ENCODE measurements around the gene APOBEC3B.
"Not testable (repeated sequence)": the region's sequence is repeated elsewhere in the genome, so short reads cannot be mapped to it uniquely, and the experiment has no call there.

The APOBEC3B gene

DNA sequence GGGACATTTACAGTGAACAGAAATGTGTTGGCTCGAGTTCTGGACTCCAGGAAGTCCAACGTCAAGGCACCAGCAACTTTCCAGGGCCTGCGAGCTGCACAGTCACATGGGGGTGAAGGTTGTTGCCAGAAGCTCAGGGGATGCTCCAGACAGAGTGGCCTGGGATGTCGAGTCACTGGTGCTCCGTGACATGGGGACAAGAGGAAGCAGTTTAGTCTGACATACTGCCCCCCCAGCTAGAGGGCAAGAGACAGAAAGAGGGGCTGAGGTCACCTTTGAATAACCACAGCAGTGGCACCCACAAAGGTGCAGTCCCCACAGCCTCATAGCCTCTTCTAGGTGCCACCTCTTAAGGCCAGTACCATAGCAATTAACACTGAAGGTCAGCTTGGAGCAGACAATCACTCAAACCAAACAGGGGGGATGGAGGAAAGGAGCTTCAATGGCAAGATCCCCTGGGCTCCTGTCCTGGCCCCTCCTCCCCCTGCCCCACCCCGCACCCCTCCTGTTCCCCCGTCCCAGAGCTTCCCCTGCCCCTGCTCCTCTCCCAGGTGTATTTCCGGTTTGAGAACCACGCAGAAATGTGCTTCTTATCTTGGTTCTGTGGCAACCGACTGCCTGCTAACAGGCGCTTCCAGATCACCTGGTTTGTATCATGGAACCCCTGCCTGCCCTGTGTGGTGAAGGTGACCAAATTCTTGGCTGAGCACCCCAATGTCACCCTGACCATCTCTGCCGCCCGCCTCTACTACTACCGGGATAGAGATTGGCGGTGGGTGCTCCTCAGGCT lies 42.6 kb downstream of the APOBEC3B start:
- in situ Hi-C loops (cut with MboI; ENCODE audit: low sequenced_read_pairs) = loop anchor here (25.0 kb wide), 1 partner anchor 288 kb away; the partner anchor contains the start of gene RPL3

DNA sequence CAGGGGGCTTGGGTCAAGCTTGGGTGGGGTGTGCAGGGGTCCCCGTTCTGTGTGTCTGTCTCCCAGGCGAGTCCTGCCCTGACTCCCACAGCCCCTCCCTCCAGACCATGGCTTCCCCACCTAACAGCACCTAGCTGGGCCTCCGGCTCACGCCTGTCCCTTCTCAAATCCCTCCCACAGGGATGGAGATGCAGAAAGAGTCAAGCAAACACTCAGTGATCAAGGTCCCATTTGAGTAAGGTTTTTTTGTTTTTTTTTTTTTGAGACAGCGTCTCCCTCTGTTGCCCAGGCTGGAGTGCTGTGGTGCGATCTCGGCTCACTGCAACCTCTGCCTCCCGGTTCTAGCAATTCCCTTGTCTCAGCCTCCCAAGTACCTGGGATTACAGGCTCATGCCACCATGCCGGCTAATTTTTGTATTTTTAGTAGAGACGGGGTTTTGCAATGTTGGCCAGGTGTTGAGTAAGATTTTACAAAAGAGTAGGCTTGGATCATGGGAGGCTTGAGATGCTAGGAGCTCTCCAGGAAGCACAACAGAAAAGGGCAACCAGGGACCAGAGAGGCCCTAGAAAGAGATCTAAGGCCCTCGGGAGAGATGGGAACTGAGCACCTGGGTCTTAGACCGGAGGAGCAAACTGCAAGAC lies 44.5 kb downstream of the APOBEC3B start:
- in situ Hi-C loops (cut with MboI; ENCODE audit: low sequenced_read_pairs) = no loop called here

DNA sequence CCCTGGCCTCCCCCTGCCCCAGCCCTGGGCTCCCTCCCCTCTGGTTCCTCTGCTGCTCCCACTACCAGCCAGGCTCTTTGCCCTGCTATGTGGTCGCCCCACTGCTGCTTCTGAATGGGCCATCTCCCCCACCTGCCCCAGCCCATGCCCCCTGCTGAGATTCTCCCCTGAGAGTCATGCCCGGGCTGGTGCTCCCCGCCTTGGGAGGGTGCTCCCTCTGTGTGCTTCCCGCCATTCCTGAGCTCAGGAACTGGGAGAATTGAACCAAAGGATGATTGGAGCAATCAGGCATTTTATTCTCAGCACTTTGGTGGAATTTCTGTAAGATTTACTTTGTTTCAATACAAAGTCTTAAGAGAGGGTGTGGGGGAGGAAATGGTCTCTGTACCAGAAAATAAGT lies 45.6 kb downstream of the APOBEC3B start:
- in situ Hi-C loops (cut with MboI; ENCODE audit: low sequenced_read_pairs) = no loop called here

DNA sequence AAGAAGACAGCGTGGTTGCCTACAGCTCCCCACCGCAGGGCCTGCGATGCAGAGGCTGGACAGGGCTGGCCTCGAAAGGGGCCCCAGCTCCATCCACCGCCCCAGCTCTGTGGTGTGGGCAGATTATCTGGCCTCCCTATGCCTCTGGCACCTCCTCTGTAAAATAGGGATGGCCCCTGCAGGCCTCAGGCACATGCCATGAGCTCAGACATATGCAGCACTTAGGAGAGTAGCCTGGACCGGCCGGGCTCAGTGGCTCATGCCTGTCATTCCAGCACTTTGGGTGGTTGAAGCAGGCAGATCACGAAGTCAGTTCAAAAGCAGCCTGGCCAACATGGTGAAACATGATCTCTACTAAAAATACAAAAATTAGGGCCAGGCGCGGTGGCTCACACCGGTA lies 46.1 kb downstream of the APOBEC3B start:
- in situ Hi-C loops (cut with MboI; ENCODE audit: low sequenced_read_pairs) = no loop called here

DNA sequence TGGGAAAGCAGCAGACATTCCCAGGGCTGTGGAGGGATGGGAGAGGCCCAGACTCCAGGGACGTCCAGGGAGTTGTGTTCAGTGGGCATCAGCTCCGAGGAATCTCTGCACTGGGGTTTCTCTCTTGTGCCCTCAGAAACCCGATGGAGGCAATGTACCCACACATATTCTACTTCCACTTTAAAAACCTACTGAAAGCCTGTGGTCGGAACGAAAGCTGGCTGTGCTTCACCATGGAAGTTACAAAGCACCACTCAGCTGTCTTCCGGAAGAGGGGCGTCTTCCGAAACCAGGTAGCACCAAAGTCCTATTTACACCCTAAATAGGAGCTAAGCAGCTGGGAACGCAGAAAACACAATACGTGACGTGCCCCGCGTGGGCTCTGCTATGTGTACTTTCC lies 47.1 kb downstream of the APOBEC3B start:
- in situ Hi-C loops (cut with MboI; ENCODE audit: low sequenced_read_pairs) = no loop called here

DNA sequence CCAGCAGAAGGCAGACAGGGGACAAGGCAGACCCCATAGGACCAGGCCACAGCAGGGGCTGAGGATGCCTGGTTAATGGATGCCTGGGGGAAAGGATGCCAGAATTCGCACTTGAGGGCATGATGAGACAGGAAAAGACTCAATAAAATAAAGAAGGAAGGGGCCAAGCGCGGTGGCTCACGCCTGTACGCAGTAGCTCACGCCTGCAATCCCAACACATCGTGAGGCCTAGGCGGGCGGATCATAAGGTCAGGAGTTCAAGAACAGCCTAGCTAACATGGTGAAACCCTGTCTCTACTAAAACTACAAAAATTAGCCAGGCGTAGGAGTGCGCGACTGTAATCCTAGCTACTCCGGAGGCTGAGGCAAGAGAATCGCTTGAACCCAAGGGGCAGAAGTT lies 48.6 kb downstream of the APOBEC3B start:
- in situ Hi-C loops (cut with MboI; ENCODE audit: low sequenced_read_pairs) = no loop called here

DNA sequence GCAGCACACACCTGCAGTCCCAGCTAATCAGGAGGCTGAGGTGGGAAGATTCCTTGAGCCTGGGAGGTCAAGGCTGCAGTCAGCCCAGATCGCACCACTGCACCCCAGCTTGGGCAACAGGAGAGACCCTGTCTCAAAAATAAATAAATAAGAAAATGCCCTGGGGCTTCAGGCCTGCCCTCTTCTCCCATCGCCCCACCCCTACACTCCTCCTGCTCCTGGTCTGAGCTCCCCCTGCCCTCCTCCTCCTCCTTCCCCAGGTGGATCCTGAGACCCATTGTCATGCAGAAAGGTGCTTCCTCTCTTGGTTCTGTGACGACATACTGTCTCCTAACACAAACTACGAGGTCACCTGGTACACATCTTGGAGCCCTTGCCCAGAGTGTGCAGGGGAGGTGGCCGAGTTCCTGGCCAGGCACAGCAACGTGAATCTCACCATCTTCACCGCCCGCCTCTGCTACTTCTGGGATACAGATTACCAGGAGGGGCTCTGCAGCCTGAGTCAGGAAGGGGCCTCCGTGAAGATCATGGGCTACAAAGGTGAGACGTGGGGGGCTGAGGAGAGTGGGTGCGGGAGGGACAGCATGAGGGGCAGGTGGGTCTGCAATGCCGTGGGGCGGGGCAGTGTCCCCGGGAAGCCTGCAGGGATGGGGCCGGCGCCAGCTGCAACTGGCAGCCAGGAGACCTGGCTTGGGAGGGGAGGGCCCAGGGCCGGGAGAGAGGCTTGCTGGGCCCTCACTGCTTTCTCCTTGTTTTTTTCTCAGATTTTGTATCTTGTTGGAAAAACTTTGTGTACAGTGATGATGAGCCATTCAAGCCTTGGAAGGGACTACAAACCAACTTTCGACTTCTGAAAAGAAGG lies 49.5 kb downstream of the APOBEC3B start:
- in situ Hi-C loops (cut with MboI; ENCODE audit: low sequenced_read_pairs) = not testable (repeated sequence)

DNA sequence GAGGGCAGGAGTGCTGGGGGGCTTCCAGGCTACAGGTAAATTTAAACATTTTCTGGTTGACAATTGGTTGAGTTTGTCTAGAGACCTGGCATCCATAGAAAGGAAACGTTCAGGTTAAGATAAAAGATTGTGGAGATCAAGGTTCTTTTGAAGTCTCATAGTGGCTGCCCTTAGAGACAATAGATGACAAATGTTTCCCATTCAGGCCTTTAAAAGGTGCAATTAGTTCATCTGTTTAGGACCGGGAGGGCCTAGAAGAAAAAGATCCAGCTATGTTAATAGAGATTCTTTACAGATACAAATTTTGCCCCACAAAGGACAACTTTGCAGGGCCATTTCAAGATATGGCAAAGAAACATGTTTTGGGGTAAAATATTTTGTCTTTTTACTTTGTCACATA lies 54.9 kb downstream of the APOBEC3B start:
- in situ Hi-C loops (cut with MboI; ENCODE audit: low sequenced_read_pairs) = not testable (repeated sequence)

DNA sequence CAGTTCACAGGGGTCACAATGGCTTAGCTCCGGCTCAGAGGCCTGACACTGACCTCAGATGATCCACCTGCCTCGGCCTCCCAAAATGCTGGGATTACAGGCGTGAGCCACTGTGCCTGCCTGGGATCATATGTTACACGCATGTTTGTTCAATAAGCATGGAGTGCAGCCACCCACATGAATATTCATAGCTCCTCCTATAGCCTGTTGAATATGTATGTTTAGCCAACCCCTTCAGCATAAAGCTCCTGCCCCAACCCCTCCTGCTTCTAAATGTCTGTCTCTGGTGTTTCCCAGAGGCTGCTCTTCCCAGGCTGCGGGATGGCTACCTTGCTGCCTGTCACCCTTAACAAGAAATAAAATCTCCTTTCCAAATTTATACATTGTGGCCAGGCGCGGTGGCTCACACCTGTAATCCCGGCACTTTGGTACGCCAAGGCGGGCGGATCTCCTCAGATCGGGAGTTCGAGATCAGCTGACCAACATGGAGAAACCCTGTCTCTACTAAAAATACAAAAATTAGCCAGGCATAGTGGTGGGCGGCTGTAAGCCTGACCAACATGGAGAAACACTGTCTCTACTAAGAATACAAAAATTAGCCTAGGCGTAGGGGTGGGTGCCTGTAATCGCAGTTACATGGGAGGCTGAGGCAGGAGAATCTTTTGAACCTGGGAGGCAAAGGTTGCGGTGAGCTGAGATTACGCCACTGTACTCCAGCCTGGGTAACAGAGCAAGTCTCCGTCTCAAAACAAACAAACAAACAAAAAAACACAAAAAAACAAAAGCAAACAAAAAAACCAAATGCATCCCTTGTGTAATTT lies 57.4 kb downstream of the APOBEC3B start:
- in situ Hi-C loops (cut with MboI; ENCODE audit: low sequenced_read_pairs) = no loop called here

DNA sequence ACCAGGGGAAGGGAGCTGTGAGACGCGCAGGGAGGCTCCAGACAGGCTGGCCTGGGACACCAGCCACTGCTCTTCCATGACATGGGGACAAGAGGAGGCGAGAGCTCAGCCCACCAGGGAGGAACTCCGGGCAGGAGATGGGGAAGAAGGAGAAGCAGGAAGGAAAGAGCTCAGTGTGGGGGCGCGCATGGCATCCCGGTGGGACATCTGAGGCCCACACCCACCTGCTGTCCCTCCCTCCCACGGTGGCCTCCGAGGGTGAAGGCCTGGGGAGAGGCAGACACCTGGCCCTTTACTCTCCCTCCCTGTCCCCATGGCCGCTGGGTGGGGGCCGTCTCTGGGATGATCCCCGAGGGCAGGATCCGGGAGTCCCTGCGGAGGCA lies 58.0 kb downstream of the APOBEC3B start:
- in situ Hi-C loops (cut with MboI; ENCODE audit: low sequenced_read_pairs) = not testable (repeated sequence)

DNA sequence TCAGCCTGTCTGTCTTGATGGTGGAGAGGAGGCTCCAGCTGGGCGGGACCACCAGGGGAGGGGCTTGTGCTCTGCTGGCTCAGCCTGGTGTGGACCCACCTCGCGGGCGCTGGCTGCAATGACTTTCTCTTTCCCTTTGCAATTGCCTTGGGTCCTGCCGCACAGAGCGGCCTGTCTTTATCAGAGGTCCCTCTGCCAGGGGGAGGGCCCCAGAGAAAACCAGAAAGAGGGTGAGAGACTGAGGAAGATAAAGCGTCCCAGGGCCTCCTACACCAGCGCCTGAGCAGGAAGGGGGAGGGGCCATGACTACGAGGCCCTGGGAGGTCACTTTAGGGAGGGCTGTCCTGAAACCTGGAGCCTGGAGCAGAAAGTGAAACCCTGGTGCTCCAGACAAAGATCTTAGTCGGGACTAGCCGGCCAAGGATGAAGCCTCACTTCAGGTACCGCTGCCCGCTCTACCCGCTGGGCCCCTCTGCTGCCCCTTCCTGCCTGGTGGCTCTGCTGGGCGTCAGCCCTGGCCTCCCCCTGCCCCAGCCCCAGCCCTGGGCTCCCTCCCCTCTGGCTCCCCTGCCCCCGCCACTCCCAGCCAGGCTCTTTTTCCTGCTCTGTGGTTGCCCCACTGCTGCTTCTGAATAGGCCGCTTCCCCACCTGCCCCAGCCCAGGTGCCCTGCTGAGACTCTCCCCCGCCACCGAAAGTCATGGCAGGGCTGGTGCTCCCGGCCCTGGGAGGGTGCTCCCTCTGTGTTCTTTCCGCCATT lies 58.6 kb downstream of the APOBEC3B start, which contains the start of gene APOBEC3F:
Gene APOBEC3F, plus strand, starts transcription at position 327 of the 759 bp plus-strand sequence. Its CDS starts 97 bp downstream, at position 424.
- in situ Hi-C loops (cut with MboI; ENCODE audit: low sequenced_read_pairs) = not testable (repeated sequence)

DNA sequence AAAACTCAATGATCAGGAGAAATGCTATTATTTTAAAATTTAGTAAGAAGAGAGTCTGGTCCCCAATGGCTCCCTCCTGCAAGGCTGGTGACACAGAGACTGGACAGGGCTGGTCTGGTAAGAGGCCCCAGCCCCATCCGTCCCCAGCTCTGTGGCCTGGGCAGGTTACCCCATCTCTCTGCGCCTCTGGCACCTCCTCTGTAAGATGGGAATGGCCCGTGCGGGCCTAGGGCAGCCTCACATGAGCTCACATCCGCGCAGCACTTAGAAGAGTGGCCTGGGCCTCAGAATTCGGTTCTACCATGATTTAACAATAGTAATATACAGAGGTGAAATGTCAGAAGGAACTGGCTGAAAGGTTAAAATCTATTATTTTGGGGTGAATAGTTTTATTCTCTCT lies 59.8 kb downstream of the APOBEC3B start:
- in situ Hi-C loops (cut with MboI; ENCODE audit: low sequenced_read_pairs) = no loop called here

Data from HL-60/S4 (cell line).